ENCODE measurements around the gene POLR2I. TPM values are rescaled to one million over a fixed set of nuclear protein-coding genes. Genes with fewer than 3 reads are reported as not detected.
A peak's percentile ranks its signal among the peaks of the same experiment; 100 is the strongest.
"Not testable (repeated sequence)": the region's sequence is repeated elsewhere in the genome, so short reads cannot be mapped to it uniquely, and the experiment has no call there.

POLR2I gene
- total RNA-seq, 1 experiment from 2014 or later, result 146 TPM

DNA sequence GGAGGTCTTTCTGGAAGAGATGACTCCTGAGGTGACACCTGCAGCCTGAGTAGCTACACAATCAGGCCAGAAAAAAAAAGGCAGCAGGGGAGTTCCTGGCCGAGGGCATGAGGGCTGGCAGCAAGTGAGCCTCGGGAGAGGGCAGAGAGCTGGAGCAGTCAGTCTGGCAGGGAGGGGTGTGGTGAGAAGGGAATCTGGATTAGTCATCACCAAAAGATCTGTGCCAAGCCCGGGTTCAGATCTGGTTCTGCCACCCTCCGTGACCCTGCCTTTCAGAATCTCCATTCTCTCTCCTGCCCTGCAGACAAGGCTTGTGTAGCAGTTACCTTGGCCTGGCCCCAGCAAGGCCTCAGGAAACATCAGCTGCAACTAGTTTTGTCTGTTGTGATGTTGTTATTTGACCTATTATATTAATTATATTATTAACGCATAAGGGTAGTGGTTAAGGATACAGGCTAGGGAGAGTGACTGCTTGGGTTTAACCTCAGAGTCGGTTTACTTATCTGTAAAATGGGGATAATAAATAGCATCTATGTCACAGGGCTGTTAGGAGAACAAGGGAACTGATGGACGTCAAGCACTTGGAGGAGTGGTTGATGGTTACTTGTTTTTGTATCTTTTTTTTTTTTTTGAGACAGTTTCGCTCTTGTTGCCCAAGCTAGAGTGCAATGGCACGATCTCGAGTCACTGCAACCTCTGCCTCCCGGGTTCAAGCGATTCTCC, 22.4 kb upstream of the POLR2I start:
- no peak overlapping the region for H3T11ph ChIP-seq (ENCODE audit: low read length)
- no peaks in the 10 kb centered on the region for H4K20me1 ChIP-seq (ENCODE audit: control insufficient read depth, insufficient read depth, insufficient read length)
- no peaks in the 10 kb centered on the region for H3K27me3 ChIP-seq (ENCODE audit: insufficient read depth, low read length)
- DNase-seq, result no peak
- H3K18ac ChIP-seq (ENCODE audit: insufficient read length, low read depth, low read length), result no peak overlapping the region
- peaks cover 4% of the 10 kb centered on the region for H3K23me2 ChIP-seq (ENCODE audit: insufficient read length, low read depth, low read length, poor library complexity, severe bottlenecking)
- no peaks in the 10 kb centered on the region for H3K79me1 ChIP-seq (ENCODE audit: insufficient read depth, low read depth, low read length, poor library complexity, severe bottlenecking)
- Mint-ChIP-seq H3K27me3 (ENCODE audit: low read depth) (peaks cover 2% of the 10 kb centered on the region; the same call in 1 of the 2 replicates), H3K36me3 (ENCODE audit: insufficient read depth in 1 of 3, low read depth in 3 of 3) (peaks cover 4 to 12% (median 9%) of the 10 kb centered on the region in 3 experiments; a peak in 6 of 7 replicates), H3K4me3 (peak overlapping the region in 1 of 2 experiments; percentile 60; a peak in 1 of 5 replicates), H3K4me1 (peaks cover 15 to 19% of the 10 kb centered on the region in 2 experiments), H3K9me3 (no peaks in the 10 kb centered on the region; a peak in 2 of 5 replicates), H3K27ac (peak overlapping the region; percentile 25 to 90 (median 67); a peak in 5 of 7 replicates)
- WGBS (ENCODE audit: extremely low coverage, insufficient read length, low lambda C conversion rate), result no CpG with 5 or more reads among the region's 12 CpGs
- no peak overlapping the region for H2BK120ac ChIP-seq (ENCODE audit: low read depth, low read length, poor library complexity, severe bottlenecking)
- H2AK5ac ChIP-seq (ENCODE audit: insufficient read length, low read length), result no peak overlapping the region
- no peak overlapping the region for H2BK5ac ChIP-seq (ENCODE audit: insufficient read length, low read length)
- no peak overlapping the region for H4K91ac ChIP-seq (ENCODE audit: insufficient read length, low read depth, low read length)
- no peak overlapping the region for H2AFZ ChIP-seq (ENCODE audit: low read length)
- H4K5ac ChIP-seq (ENCODE audit: insufficient read length, low read depth, low read length), result no peak overlapping the region
- H2BK20ac ChIP-seq (ENCODE audit: low read depth, low read length, poor library complexity, severe bottlenecking), result no peak overlapping the region
- H3K27ac ChIP-seq (ENCODE audit: insufficient read length, low read depth, low read length), result no peak overlapping the region
- H2BK12ac ChIP-seq (ENCODE audit: insufficient read length, low read depth, low read length), result no peak overlapping the region
- no peak overlapping the region for H3K14ac ChIP-seq (ENCODE audit: insufficient read depth, low read length)
- no peak overlapping the region for H3K4me2 ChIP-seq (ENCODE audit: insufficient read depth, insufficient read length, low read length)
- H3K4ac ChIP-seq (ENCODE audit: low read depth, low read length), result no peak overlapping the region
- H3K9me3 ChIP-seq (ENCODE audit: control insufficient read depth, low read depth, low read length), result no peaks in the 10 kb centered on the region
- no peak overlapping the region for H3K9ac ChIP-seq (ENCODE audit: extremely low read depth, insufficient read length, low read length)
- H2BK15ac ChIP-seq (ENCODE audit: low read depth, low read length), result no peak overlapping the region
- H3K56ac ChIP-seq (ENCODE audit: insufficient read length, low read depth, low read length), result no peak overlapping the region
- H3K4me1 ChIP-seq (ENCODE audit: insufficient read depth, low read length), result no peaks in the 10 kb centered on the region
- no peak overlapping the region for H4K8ac ChIP-seq (replicated peaks; ENCODE audit: insufficient read length, low read depth, low read length)
- H3K79me2 ChIP-seq (ENCODE audit: insufficient read depth, low read length), result no peaks in the 10 kb centered on the region
- no peak overlapping the region for H3K23ac ChIP-seq (ENCODE audit: insufficient read length, low read depth, low read length)
- TF ChIP-seq, protein P1, sequence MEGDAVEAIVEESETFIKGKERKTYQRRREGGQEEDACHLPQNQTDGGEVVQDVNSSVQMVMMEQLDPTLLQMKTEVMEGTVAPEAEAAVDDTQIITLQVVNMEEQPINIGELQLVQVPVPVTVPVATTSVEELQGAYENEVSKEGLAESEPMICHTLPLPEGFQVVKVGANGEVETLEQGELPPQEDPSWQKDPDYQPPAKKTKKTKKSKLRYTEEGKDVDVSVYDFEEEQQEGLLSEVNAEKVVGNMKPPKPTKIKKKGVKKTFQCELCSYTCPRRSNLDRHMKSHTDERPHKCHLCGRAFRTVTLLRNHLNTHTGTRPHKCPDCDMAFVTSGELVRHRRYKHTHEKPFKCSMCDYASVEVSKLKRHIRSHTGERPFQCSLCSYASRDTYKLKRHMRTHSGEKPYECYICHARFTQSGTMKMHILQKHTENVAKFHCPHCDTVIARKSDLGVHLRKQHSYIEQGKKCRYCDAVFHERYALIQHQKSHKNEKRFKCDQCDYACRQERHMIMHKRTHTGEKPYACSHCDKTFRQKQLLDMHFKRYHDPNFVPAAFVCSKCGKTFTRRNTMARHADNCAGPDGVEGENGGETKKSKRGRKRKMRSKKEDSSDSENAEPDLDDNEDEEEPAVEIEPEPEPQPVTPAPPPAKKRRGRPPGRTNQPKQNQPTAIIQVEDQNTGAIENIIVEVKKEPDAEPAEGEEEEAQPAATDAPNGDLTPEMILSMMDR (conservative IDR thresholded peaks at IDR 0.05), result no peak

DNA sequence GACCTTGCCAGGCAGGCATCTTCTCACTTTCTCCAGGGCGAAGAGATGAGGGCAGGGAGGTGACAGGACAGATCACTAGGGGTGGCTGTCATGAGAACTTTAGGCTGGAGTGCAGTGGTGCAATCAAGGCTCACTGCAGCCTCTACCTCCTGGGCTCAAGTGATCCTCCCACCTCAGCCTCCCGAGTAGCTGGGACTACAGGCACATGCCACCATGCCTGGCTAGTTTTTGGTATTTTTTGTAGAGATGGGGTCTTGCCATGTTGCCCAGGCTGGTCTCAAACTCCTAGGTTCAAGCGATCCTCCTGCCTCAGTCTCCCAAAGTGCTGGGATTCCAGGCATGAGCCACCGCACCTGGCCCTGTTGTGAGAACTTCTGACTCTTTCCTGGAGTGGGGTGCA, 20.2 kb upstream of the POLR2I start:
- H4K5ac ChIP-seq (ENCODE audit: insufficient read length, low read depth, low read length); H4K20me1 ChIP-seq (ENCODE audit: control insufficient read depth, insufficient read depth, insufficient read length); H3K14ac ChIP-seq (ENCODE audit: insufficient read depth, low read length); H3K27me3 Mint-ChIP-seq (ENCODE audit: low read depth); H2AK5ac ChIP-seq (ENCODE audit: insufficient read length, low read length); H3K79me2 ChIP-seq (ENCODE audit: insufficient read depth, low read length); H3K4me2 ChIP-seq (ENCODE audit: insufficient read depth, insufficient read length, low read length); H2AFZ ChIP-seq (ENCODE audit: low read length); H3K56ac ChIP-seq (ENCODE audit: insufficient read length, low read depth, low read length); H2BK5ac ChIP-seq (ENCODE audit: insufficient read length, low read length); H3K79me1 ChIP-seq (ENCODE audit: insufficient read depth, low read depth, low read length, poor library complexity, severe bottlenecking); H2BK12ac ChIP-seq (ENCODE audit: insufficient read length, low read depth, low read length); H3K18ac ChIP-seq (ENCODE audit: insufficient read length, low read depth, low read length); H2BK15ac ChIP-seq (ENCODE audit: low read depth, low read length); H3K23ac ChIP-seq (ENCODE audit: insufficient read length, low read depth, low read length); H3K23me2 ChIP-seq (ENCODE audit: insufficient read length, low read depth, low read length, poor library complexity, severe bottlenecking); H4K8ac ChIP-seq (replicated peaks; ENCODE audit: insufficient read length, low read depth, low read length); H4K91ac ChIP-seq (ENCODE audit: insufficient read length, low read depth, low read length); H3K36me3 Mint-ChIP-seq (ENCODE audit: insufficient read depth in 1 of 3, low read depth in 3 of 3); H3K9ac ChIP-seq (ENCODE audit: extremely low read depth, insufficient read length, low read length); H3K4ac ChIP-seq (ENCODE audit: low read depth, low read length); H3K27ac ChIP-seq (ENCODE audit: insufficient read length, low read depth, low read length); H3K27me3 ChIP-seq (ENCODE audit: insufficient read depth, low read length); H3K4me3 Mint-ChIP-seq; DNase-seq; H3T11ph ChIP-seq (ENCODE audit: low read length); H3K9me3 Mint-ChIP-seq; H2BK120ac ChIP-seq (ENCODE audit: low read depth, low read length, poor library complexity, severe bottlenecking); H3K9me3 ChIP-seq (ENCODE audit: control insufficient read depth, low read depth, low read length); H3K4me1 ChIP-seq (ENCODE audit: insufficient read depth, low read length); H2BK20ac ChIP-seq (ENCODE audit: low read depth, low read length, poor library complexity, severe bottlenecking): not testable (repeated sequence)
- H3K27ac Mint-ChIP-seq, result peak overlapping the region in 1 of 3 experiments; percentile 76; a peak in 1 of 7 replicates
- H3K4me1 Mint-ChIP-seq, result peaks cover 10 to 15% of the 10 kb centered on the region in 2 experiments
- no CpG with 5 or more reads among the region's 4 CpGs for WGBS (ENCODE audit: extremely low coverage, insufficient read length, low lambda C conversion rate)

Data from H9 (cell line).